GM19452 (cell line): ENCODE results near the gene ATP6V1G3.
"Not testable (repeated sequence)": the region's sequence is repeated elsewhere in the genome, so short reads cannot be mapped to it uniquely, and the experiment has no call there.

Source experiments
- ATAC-seq: cut with Tn5 transposase; IDR thresholded peaks from one replicate; pipeline ENCODE4 v1.9.1; 2021; ENCODE audit not compliant: unreplicated experiment

The ATP6V1G3 gene

DNA sequence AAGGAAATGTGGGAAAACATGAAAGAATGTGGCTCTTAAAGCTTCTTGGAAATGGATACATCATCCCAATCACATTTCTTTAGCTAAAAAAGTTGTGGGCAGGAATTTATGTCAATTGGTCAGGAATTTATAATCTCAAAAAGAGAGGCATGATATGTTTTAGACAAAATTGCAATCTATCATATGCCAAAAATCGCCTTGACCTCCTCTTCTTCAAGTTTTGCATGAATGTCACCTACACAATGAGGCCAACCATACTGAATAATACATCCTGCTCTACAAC, 42.4 kb downstream of the ATP6V1G3 start:
- ATAC-seq = no peak

DNA sequence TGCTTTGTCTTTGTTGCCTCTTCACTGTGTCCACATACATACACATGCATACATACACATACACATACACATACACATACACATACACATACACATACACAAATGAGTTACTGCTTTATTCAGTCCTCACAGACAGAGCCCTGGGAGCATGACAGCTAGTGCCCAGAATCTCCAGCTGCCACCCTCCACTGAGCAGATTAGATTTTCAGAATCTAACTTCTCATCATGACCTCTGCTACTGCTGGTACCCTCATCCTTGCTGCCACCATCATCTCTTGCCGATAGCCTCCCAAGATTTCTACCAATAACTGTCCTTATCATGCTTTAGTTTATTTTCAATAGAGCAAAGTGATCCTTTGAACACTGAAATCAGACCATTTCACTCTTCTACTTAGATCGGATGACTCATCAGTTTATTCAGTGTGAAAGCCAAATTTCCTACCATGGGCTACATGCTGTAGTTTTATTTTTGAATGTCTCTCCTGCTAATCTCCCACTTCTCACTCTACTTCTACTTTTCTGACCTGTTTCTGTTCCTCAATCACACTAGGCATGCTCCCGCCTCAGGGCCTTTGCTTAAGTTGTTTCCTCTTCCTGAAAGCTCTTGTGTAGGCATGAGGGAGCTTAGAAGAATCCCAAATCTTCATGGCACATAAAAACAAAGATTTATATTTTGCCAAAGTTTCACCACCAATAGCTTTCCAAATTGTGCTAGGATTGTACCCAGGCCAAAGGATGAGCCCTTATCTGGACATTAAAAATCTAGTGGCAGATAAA, 43.0 kb downstream of the ATP6V1G3 start:
- ATAC-seq = no peak

- no peak for ATAC-seq
Observed at GRCh38 chr1:198496216-198497143, 44.0 kb downstream of the ATP6V1G3 start.

DNA sequence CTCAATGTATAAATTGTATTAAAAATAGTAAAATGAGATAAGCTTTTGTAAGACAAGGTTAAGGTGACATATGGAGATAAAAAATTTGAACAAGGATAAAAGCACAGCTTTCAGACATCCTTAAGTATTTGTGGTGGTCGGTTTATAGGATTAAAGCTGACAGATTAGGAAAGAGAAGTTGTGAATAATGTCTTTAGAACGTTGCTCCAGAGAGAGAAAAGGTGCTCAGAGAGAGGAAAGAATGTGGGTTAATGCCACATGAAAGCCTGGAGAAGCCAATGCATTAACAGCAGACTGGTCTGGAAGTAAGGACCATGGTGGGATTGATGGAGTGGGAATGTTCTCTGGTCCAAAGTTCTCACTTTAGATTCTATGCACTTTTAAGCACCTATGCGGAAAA, 44.8 kb downstream of the ATP6V1G3 start:
- no peak for ATAC-seq

GRCh38 chr1:198494658-198495103, 45.8 kb downstream of the ATP6V1G3 start:
- no peak for ATAC-seq

- ATAC-seq = no peak
Observed at GRCh38 chr1:198494139-198494538, 46.3 kb downstream of the ATP6V1G3 start.

- ATAC-seq = no peak
Observed at GRCh38 chr1:198493329-198493728, 47.2 kb downstream of the ATP6V1G3 start.

DNA sequence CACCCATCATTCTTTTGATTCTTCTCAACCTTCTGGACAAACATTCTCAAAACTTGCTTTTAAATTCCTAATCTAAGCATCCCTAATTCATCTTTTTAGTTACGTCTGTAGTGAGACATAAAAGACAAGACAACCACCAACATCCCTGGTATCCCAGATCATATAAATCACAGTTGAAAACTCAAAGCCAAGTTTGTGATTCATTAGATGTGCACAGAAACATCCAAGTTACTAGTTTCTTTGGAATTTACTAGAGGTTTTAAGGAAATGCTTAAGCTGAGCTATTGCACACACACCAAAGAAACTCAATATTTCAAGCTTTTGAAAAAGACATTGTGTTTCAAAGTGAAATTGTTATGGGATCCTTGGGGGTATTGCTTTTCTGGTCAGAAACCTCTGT, 47.6 kb downstream of the ATP6V1G3 start:
- no peak for ATAC-seq

DNA sequence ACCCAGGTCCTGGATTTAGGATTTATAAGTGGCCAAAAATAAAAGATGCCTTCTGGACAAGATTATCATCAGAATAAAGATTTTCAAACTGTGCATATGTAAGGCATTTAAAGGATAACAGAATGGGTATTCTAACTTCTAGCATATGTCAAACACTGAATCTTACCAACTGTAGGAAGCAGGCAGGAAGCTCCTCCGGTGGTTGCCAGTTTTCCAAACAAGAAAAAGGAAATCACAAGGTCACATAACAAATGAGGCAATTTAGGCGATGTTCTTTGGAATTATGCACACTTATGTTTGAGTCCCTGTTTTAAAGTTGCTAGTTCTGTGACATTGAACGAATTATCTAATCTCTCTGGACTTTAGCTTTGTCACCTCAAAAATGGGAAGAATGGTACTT, 48.9 kb downstream of the ATP6V1G3 start:
- ATAC-seq = no peak

GRCh38 chr1:198491028-198491427, 49.5 kb downstream of the ATP6V1G3 start:
- no peak for ATAC-seq

DNA sequence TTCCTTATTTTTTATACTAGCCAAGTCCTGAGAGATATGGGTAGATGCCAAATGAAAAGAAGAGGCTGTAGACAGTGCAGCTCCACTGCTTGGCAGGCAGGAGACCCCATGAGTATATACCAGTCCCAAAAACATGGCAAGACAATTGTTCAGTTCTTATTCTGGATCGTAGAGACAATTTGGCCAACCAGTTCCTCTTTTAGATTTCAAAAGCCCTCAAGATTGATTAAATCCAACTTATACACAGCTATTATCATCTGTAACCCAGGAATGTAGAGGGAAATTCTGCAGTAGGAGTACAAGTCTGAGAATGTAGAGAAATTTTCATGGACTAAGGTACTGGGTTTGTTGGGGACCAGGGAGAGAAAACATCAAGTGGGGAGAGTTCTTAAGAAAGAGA, 50.3 kb downstream of the ATP6V1G3 start:
- ATAC-seq = no peak

DNA sequence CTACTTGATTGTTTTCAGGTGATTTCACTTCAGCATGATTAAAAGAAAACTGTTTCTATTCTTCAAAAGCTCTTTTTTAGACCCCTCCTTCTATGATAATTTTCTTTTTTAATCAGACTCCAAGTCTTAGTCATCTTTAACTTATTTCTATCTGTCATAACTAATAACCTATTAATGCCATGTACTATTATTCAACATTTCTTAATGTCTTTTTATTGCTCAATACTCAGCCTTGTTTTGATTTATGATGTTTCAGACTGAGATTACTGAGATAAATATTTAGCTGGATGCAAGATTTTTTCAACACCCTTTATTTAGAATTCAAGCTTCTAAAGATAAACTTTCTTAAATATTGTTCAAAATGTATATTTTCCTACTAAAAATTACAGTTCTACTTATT, 53.6 kb downstream of the ATP6V1G3 start:
- no peak for ATAC-seq

DNA sequence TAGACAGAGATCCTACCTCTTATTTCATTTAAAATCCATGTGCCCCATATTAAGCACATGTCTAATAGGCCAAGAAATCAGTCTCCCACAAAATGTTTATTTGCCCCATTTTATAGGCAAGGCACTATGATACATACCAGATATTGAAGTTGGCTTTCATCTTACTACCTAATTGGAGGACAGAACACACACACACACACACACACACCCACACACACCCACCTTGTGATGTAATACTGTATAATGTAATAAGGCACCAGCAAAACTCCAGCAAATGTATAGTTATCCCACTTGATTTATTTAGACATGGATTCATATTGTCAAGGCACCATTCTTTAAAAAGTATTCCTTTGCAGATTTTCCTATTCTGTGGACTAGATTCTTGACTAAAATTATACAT, 56.8 kb downstream of the ATP6V1G3 start:
- ATAC-seq = no peak

DNA sequence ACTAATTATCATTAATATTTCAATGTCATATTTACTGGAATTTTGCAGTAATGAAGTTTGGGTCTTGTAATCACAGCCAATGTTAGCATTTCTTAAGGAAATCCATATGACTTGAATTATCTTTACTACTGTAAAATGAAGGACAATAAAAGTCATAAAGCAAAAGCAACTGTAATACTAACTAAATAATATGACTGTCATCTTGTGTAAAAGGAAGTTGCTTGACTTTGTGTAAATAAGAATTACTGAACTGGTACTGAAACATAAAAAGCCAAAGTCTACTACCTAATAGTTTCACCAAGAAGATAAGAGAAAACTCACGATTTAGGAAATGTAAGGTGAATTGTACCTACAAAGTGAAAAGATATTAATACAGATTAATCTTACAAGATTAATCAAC, 57.5 kb downstream of the ATP6V1G3 start:
- ATAC-seq = no peak

DNA sequence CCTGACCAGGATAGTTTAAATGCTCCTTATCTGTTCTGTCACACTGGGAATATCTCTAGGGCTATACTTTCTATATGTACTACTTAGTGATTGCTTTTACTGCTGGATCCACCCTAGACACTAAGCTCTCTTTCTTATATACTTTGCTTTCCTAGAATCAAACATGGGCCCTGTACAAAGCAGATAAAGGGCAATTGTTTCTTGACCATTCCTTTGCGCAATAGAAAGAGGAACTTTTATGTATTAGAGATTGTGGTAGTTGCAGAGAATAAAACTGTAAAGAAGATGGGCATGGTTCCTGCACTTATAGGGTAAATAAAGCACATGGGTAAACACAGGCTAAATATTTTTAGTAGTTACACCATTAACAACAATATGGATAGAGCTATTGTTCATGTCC, 58.8 kb downstream of the ATP6V1G3 start:
- no peak for ATAC-seq

GRCh38 chr1:198480876-198481275, 59.6 kb downstream of the ATP6V1G3 start:
- no peak for ATAC-seq

DNA sequence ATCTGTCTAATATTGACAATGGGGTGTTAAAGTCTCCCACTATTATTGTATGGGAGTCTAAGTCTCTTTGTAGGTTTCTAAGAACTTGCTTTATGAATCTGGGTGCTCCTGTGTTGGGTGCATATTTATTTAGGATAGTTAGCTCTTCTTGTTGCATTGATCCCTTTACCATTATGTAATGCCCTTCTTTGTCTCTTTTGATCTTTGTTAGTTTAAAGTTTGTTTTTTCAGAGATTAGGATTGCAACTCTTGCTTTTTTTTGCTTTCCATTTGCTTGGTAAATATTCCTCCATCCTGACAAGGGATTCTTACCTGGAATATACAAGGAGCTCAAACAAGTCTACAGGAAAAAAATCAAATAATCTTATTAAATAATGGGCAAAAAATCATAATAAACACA, 63.1 kb downstream of the ATP6V1G3 start:
- ATAC-seq = not testable (repeated sequence)
